ENCODE measurements around the gene MYH11. TPM values are rescaled to one million over a fixed set of nuclear protein-coding genes. Genes with fewer than 3 reads are reported as not detected.
"Not testable (repeated sequence)": the region's sequence is repeated elsewhere in the genome, so short reads cannot be mapped to it uniquely, and the experiment has no call there.

The MYH11 gene
- total RNA-seq, 4 donors from 2014 or later: 19.5 to 63.2 (median 24.6) TPM

DNA sequence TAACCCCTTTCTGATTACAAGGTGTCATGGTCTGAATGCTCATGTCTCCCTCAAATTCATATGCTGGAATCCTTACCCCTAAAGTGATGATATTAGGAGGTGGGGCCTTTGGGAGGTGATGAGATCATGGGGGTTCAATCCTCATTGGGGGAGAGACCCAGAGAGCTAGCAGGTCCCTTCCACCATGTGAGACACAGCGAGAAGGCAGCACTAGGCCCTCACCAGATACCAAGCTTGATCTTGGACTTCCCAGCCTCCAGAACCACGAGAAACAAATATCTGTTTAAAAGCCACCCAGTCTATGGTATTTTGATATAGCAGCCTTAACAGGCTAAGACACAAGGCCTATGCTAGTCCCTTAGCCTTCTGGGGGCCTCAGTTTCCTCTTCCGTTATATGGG is 45.9 kb downstream of the MYH11 start:
- Histone ChIP-seq H3K36me3 (no peaks in the 10 kb centered on the region), H3K4me3 (replicated peaks in 1 of 3) (no peak overlapping the region), H3K27me3 (no peaks in the 10 kb centered on the region), H3K4me1 (peaks cover 0 to 4% of the 10 kb centered on the region in 2 donors), H3K27ac (no peak overlapping the region), H3K9me3 (no peaks in the 10 kb centered on the region)
- no peak for TF ChIP-seq POLR2A (IDR thresholded peaks at IDR 0.05)
- TF ChIP-seq, protein P1, sequence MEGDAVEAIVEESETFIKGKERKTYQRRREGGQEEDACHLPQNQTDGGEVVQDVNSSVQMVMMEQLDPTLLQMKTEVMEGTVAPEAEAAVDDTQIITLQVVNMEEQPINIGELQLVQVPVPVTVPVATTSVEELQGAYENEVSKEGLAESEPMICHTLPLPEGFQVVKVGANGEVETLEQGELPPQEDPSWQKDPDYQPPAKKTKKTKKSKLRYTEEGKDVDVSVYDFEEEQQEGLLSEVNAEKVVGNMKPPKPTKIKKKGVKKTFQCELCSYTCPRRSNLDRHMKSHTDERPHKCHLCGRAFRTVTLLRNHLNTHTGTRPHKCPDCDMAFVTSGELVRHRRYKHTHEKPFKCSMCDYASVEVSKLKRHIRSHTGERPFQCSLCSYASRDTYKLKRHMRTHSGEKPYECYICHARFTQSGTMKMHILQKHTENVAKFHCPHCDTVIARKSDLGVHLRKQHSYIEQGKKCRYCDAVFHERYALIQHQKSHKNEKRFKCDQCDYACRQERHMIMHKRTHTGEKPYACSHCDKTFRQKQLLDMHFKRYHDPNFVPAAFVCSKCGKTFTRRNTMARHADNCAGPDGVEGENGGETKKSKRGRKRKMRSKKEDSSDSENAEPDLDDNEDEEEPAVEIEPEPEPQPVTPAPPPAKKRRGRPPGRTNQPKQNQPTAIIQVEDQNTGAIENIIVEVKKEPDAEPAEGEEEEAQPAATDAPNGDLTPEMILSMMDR (IDR thresholded peaks at IDR 0.05): no peak
- intact Hi-C loops (cut with DNase I): no loop called here
- whole genome bisulfite sequencing, 2 donors: 90 to 91% methylated on average over 3 of the region's 3 CpGs
- DNase-seq: no peak

DNA sequence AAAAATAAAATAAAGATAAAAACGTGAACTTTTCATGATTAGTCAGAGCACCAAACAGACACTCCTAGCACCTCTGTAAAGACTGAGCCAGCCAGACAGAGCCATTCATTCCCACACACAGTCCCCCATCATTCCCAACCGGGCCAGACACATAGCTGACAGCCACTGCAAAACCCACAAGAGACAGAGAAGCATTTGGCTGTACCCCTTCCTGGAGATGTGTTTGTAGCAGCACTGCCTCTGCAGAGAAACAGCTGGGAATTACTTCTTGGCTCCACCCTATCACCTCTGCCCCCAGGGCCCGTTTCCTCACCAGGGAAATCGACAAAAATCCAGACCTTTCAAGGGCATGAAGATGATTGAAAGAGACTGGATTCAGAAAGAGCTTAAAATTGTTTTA is 46.4 kb downstream of the MYH11 start:
- Histone ChIP-seq H3K36me3 (no peaks in the 10 kb centered on the region), H3K27ac (no peak overlapping the region), H3K27me3 (no peaks in the 10 kb centered on the region), H3K4me1 (peaks cover 0 to 4% of the 10 kb centered on the region in 2 donors), H3K9me3 (no peaks in the 10 kb centered on the region), H3K4me3 (replicated peaks in 1 of 3) (no peak overlapping the region)
- intact Hi-C loops (cut with DNase I): no loop called here
- 53 to 62% methylated on average over 4 of the region's 4 CpGs for WGBS, 2 donors
- no peak for DNase-seq
- TF ChIP-seq, protein P1 (IDR thresholded peaks at IDR 0.05): no peak
- no peak for TF ChIP-seq POLR2A (IDR thresholded peaks at IDR 0.05)

DNA sequence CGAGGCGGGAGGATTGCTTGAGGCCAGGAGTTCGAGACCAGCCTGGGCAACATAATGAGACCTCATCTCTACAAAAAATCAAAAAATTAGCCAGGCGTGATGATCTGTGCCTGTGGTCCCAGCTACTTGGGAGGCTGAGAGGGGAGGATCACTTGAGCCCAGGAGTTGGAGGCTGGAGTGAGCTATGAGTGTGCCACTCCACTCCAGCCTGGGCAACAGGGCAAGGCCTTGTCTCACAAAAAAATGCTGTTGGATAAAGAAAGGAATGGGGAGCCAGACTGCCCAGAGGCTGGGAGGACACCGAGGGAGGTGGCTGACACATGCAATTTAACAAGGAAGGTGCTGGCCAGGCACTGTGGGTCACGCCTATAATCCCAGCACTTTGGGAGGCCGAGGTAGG is 47.5 kb downstream of the MYH11 start:
- H3K27ac ChIP-seq; H3K36me3 ChIP-seq; intact Hi-C loops (cut with DNase I); H3K4me1 ChIP-seq; H3K27me3 ChIP-seq; H3K9me3 ChIP-seq; H3K4me3 ChIP-seq (replicated peaks in 1 of 3); DNase-seq: not testable (repeated sequence)
- 83 to 92% methylated on average over 7 of the region's 7 CpGs for WGBS, 2 donors

DNA sequence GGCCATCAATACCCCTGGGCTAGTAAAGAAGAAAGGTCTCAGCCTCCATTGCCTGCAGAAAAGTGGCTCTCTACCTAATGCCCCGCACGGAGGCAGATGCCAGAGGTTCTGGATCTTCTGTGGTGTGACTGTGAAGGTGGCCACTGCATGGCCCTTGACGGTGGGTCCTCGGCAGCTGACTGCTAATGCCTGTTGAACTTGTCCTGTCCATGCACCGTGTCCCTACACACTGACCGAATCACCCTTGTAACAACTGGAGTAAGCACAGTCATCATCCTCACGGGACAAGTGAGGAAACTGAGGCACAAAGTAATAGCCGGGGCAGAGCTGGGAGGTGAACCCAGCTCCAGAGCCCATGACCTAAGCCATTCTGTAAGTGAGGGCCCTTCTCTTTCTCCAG is 48.8 kb downstream of the MYH11 start:
- Histone ChIP-seq H3K36me3 (no peaks in the 10 kb centered on the region), H3K27me3 (no peaks in the 10 kb centered on the region), H3K4me1 (peaks cover 0 to 4% of the 10 kb centered on the region in 2 donors), H3K27ac (no peak overlapping the region), H3K4me3 (replicated peaks in 1 of 3) (no peak overlapping the region), H3K9me3 (no peaks in the 10 kb centered on the region)
- no peak for DNase-seq
- WGBS, 2 donors: 63 to 96% methylated on average over 8 of the region's 8 CpGs
- intact Hi-C loops (cut with DNase I): no loop called here
- TF ChIP-seq, protein P1 (IDR thresholded peaks at IDR 0.05): no peak
- no peak for TF ChIP-seq POLR2A (IDR thresholded peaks at IDR 0.05)

- no peaks in the 10 kb centered on the region for H3K27me3 ChIP-seq
- 48 to 58% methylated on average over 7 to 11 of the region's 11 CpGs for WGBS, 2 donors
- H3K36me3 ChIP-seq: no peaks in the 10 kb centered on the region
- DNase-seq: no peak
- peaks cover 0 to 4% of the 10 kb centered on the region in 2 donors for H3K4me1 ChIP-seq
- H3K27ac ChIP-seq: no peak overlapping the region
- intact Hi-C loops (cut with DNase I): no loop called here
- H3K9me3 ChIP-seq: no peaks in the 10 kb centered on the region
- TF ChIP-seq, protein P1 (IDR thresholded peaks at IDR 0.05): no peak
- TF ChIP-seq POLR2A (IDR thresholded peaks at IDR 0.05): no peak
- H3K4me3 ChIP-seq (replicated peaks in 1 of 3): no peak overlapping the region
Observed at GRCh38 chr16:15807603-15808009, 49.2 kb downstream of the MYH11 start.

DNA sequence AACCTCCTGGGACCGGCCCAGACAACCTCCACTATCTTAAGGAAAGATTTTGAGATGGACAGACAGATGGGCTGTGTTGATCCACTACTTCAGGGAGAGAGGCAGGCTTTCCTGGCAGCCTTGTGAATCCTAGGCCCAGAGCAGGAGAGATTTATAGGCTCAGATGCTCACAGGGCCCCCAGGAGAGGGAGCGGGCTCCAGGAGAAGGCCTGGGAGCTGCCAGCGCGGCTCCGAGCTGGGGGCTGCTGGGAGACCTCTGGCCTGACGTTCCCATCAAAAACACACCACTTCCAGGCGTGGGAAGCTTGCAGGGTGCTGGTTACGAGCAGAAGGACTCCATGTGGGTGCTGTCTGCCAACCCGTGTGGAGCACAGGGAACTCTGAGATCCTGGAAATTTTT is 53.2 kb downstream of the MYH11 start:
- intact Hi-C loops (cut with DNase I): no loop called here
- WGBS, 2 donors: 80 to 91% methylated on average over 8 of the region's 9 CpGs
- no peaks in the 10 kb centered on the region for H3K36me3 ChIP-seq
- no peaks in the 10 kb centered on the region for H3K27me3 ChIP-seq
- no peak overlapping the region for H3K4me3 ChIP-seq (replicated peaks in 1 of 3)
- H3K4me1 ChIP-seq: no peaks in the 10 kb centered on the region
- no peaks in the 10 kb centered on the region for H3K9me3 ChIP-seq
- H3K27ac ChIP-seq: no peak overlapping the region
- no peak for DNase-seq
- TF ChIP-seq, protein P1 (IDR thresholded peaks at IDR 0.05): no peak
- no peak for TF ChIP-seq POLR2A (IDR thresholded peaks at IDR 0.05)

Data from thyroid gland (tissue), 4 donors.